Erythroblast (primary cell): ENCODE measurements around the gene PIP4K2C.

Source experiments
- GATA1 ChIP-seq: IDR thresholded peaks from 2 replicates; pipeline ENCODE4 v1.6.1; 2011; ENCODE audit warnings: low read depth, mild to moderate bottlenecking, control low read depth, low read length, moderate library complexity
- POLR2A ChIP-seq: IDR thresholded peaks from 2 replicates; pipeline ENCODE4 v1.6.1; 2011; ENCODE audit warnings: mild to moderate bottlenecking, low read length

DNA sequence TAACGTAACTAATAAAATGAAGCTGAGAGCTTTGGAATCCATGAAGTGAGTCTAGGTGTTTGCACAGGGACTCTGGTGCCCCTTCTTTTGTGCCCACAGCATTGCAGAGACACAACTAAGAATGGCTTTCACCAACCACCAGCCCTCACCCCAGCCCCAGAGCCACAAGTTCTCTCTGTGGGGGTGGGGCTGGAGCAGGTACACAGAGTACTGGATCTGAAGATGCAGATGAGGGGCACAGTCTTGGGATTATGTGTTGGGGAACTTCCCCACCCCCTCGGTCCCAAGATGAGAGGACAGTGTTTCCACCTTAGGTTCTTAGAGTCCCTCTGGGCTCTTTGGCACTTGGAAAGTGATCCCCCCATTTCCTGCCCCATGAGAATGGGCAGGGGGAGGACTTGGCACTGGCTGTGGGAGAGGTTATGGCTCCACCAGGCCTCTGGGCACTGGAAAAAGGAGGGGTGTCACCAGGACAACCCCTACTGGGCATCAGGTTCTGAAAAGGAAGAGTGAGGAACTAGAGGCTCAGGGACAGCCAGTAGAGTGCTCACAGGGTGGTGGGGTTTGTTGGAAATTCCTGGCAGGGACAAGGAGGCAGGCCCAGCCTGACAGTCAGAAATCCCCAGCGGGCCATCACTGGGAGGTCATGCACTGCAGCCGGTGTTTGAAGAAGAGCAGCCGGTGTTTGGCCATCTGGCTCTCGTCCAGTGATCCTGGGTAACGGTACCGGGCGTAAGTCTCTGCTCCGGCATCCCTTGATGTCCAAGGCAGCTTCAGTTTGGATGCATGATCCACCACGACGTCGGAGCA, 35.3 kb downstream of the PIP4K2C start:
- TF ChIP-seq POLR2A = no peak
- no peak for TF ChIP-seq GATA1
